ENCODE data around the gene SULT1C3.

The SULT1C3 gene

DNA sequence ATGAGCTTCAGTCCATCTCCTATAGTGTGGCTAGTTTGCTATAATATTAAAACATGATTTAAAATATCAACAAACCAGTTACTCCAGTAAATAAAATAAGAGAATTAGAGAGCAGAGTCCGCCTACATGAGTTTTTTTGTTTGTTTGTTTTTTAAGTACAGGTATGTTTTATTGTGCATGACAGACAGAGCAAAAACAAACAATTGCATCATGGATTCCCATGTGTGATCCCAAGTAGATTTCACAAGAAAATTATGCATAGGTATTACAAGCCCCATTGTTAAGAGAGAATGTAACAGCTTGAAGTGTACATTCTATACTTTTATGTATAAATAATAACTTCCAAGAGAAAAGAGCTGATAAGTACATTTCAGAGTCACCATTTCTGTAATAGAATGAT, 21.0 kb downstream of the SULT1C3 start:
- H3K9me3 ChIP-seq (ENCODE audit: low read depth, low read length) = no peaks in the 10 kb centered on the region
- TF ChIP-seq POLR2AphosphoS5 (IDR thresholded peaks at IDR 0.05; ENCODE audit: borderline replicate concordance, low read depth, low read length) (no peak), EZH2 (IDR thresholded peaks at IDR 0.05) (no peak), FOXP2 (optimal IDR thresholded peaks at IDR 0.05; ENCODE audit: control extremely low read depth, extremely low read length, insufficient read depth) (no peak)
- no peak overlapping the region for H3K27ac ChIP-seq
- H3K9ac ChIP-seq (ENCODE audit: insufficient read length) = no peak overlapping the region
- DNase-seq (ENCODE audit: low read depth, low spot score) = no peak
- no peak overlapping the region for H3K4me3 ChIP-seq
- no peaks in the 10 kb centered on the region for H3K36me3 ChIP-seq (ENCODE audit: insufficient read depth, low read length)

DNA sequence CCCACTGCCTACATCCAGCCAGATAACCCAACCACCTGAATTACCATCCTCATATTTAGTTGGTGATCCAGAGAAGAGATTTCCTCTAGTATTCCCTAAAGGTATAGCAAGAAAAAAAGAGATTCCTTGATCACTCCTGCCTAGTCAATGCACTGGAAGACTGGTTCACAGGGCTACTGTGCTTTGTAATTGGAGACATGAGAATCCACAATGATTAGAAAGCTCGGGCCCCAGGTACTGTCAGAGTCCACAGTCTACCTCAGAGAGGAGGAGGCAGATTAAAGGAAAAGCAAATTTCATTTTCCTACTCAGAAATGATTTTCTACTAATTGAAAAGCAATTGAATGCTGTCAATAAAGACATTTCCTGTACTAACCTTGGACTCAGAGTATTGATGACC, 22.3 kb downstream of the SULT1C3 start:
- Histone ChIP-seq H3K36me3 (ENCODE audit: insufficient read depth, low read length) (no peaks in the 10 kb centered on the region), H3K27ac (no peak overlapping the region), H3K9me3 (ENCODE audit: low read depth, low read length) (no peaks in the 10 kb centered on the region), H3K4me3 (no peak overlapping the region), H3K9ac (ENCODE audit: insufficient read length) (no peak overlapping the region)
- DNase-seq (ENCODE audit: low read depth, low spot score) = no peak
- TF ChIP-seq POLR2AphosphoS5 (IDR thresholded peaks at IDR 0.05; ENCODE audit: borderline replicate concordance, low read depth, low read length) = no peak
- no peak for TF ChIP-seq EZH2 (IDR thresholded peaks at IDR 0.05)
- no peak for TF ChIP-seq FOXP2 (optimal IDR thresholded peaks at IDR 0.05; ENCODE audit: control extremely low read depth, extremely low read length, insufficient read depth)

DNA sequence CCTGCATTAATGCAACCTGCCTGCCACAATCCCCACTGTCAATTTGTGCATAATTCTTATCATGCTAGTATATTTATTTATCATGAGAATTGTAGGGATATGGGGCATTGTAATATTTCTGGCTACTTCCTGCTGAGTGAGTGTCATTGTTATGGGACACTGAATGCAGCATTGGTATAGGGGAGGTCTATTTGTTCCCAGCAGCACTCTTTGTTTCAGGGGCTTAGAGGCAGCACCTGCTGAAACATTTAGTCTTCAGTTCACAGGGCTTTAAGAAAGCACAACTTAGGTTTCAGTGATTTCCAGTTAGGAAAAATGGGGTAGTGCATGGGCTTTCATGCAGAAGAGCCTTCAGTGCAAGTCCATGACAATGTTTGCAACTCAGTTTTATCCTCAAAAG, 23.6 kb downstream of the SULT1C3 start:
- no peak for DNase-seq (ENCODE audit: low read depth, low spot score)
- Histone ChIP-seq H3K9ac (ENCODE audit: insufficient read length) (no peak overlapping the region), H3K36me3 (ENCODE audit: insufficient read depth, low read length) (no peaks in the 10 kb centered on the region), H3K27ac (no peak overlapping the region), H3K4me3 (no peak overlapping the region), H3K9me3 (ENCODE audit: low read depth, low read length) (no peaks in the 10 kb centered on the region)
- no peak for TF ChIP-seq EZH2 (IDR thresholded peaks at IDR 0.05)
- no peak for TF ChIP-seq POLR2AphosphoS5 (IDR thresholded peaks at IDR 0.05; ENCODE audit: borderline replicate concordance, low read depth, low read length)
- no peak for TF ChIP-seq FOXP2 (optimal IDR thresholded peaks at IDR 0.05; ENCODE audit: control extremely low read depth, extremely low read length, insufficient read depth)

DNA sequence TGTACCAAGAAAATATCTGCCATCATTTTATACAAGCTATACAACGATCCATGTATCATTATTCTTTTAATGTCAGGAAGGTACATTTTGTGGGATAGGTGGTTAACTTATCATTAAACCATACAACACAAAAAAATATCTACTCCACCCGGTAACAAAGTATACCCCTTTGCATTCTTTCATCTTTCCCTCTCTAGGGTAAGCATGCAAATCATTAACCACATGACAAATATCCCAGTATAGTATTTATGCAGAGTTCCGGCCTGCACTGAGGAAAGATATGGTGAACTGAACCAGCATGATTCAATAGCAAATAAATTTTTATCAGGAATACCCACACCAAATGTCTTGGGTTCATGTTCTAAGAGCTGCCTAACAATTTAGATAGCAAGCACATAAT, 26.4 kb downstream of the SULT1C3 start:
- no peak overlapping the region for H3K27ac ChIP-seq
- H3K9me3 ChIP-seq (ENCODE audit: low read depth, low read length) = no peaks in the 10 kb centered on the region
- TF ChIP-seq FOXP2 (optimal IDR thresholded peaks at IDR 0.05; ENCODE audit: control extremely low read depth, extremely low read length, insufficient read depth) (no peak), EZH2 (IDR thresholded peaks at IDR 0.05) (no peak), POLR2AphosphoS5 (IDR thresholded peaks at IDR 0.05; ENCODE audit: borderline replicate concordance, low read depth, low read length) (no peak)
- H3K4me3 ChIP-seq = no peak overlapping the region
- no peaks in the 10 kb centered on the region for H3K36me3 ChIP-seq (ENCODE audit: insufficient read depth, low read length)
- H3K9ac ChIP-seq (ENCODE audit: insufficient read length) = no peak overlapping the region
- no peak for DNase-seq (ENCODE audit: low read depth, low spot score)

DNA sequence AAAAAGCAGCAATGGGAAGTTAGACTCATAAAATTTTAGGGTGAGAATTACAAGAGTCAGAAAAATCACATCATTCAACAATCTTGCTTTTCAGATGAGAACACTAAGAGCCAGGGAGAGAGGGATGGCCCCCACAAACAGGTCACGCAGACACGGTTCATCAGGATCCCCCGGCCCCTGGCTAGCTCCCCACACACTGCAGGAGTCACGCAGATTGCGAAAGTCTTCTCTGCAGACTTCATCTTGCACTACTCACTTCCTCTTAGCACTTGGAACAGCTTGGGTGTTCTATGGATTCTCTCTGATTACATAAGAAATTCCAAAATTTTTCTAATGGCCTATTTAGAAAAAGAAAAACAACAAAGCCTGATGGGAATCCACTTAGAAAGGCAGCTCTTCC, 27.3 kb downstream of the SULT1C3 start:
- no peak overlapping the region for H3K27ac ChIP-seq
- no peak for DNase-seq (ENCODE audit: low read depth, low spot score)
- no peaks in the 10 kb centered on the region for H3K9me3 ChIP-seq (ENCODE audit: low read depth, low read length)
- H3K36me3 ChIP-seq (ENCODE audit: insufficient read depth, low read length) = no peaks in the 10 kb centered on the region
- TF ChIP-seq POLR2AphosphoS5 (IDR thresholded peaks at IDR 0.05; ENCODE audit: borderline replicate concordance, low read depth, low read length) (no peak), FOXP2 (optimal IDR thresholded peaks at IDR 0.05; ENCODE audit: control extremely low read depth, extremely low read length, insufficient read depth) (no peak), EZH2 (IDR thresholded peaks at IDR 0.05) (no peak)
- H3K4me3 ChIP-seq = no peak overlapping the region
- no peak overlapping the region for H3K9ac ChIP-seq (ENCODE audit: insufficient read length)

DNA sequence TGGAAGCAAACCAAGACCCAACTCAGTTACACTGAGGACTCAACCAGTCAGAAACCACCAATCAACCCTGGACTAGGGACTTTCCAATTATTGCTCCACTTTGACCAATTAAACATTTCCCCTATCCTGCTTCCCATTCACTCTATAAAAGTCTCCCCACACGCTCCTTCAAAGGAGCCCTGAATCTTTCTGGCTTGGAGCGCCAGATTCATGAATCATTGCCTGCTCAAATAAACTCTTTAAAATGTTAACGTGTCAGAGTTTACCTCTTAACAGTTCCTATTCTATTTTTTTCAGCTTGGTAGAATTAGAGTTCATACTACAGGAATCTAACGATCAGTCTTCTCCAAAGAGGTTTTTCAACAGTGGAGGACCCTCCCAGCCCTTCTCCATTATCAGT, 28.2 kb downstream of the SULT1C3 start:
- no peak overlapping the region for H3K4me3 ChIP-seq
- no peaks in the 10 kb centered on the region for H3K36me3 ChIP-seq (ENCODE audit: insufficient read depth, low read length)
- no peak overlapping the region for H3K27ac ChIP-seq
- H3K9me3 ChIP-seq (ENCODE audit: low read depth, low read length) = no peaks in the 10 kb centered on the region
- TF ChIP-seq FOXP2 (optimal IDR thresholded peaks at IDR 0.05; ENCODE audit: control extremely low read depth, extremely low read length, insufficient read depth) = no peak
- DNase-seq (ENCODE audit: low read depth, low spot score) = no peak
- H3K9ac ChIP-seq (ENCODE audit: insufficient read length) = no peak overlapping the region

DNA sequence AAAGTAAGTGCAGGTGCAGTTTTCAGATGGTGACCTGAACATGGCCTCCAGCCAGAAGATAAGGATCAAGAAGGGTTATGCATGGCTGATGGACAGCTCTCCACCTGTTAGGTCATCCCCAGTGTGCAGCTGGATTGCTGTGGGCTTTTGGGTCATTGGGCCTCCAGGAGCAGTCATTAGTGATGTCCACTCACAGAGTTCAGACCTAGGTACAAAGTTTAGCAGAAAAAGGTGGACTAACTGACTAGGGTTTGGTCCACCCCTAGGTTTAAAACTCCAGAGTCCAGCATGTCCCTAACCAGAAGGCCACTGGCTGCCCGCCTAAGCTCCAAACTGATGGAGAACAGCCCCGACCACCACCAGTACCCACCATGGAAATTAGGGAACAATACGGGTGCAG, 30.6 kb downstream of the SULT1C3 start:
- TF ChIP-seq EZH2 (IDR thresholded peaks at IDR 0.05) (no peak), POLR2AphosphoS5 (IDR thresholded peaks at IDR 0.05; ENCODE audit: borderline replicate concordance, low read depth, low read length) (no peak), FOXP2 (optimal IDR thresholded peaks at IDR 0.05; ENCODE audit: control extremely low read depth, extremely low read length, insufficient read depth) (no peak)
- Histone ChIP-seq H3K27ac (no peak overlapping the region), H3K9ac (ENCODE audit: insufficient read length) (no peak overlapping the region), H3K4me3 (no peak overlapping the region), H3K36me3 (ENCODE audit: insufficient read depth, low read length) (no peaks in the 10 kb centered on the region), H3K9me3 (ENCODE audit: low read depth, low read length) (no peaks in the 10 kb centered on the region)
- no peak for DNase-seq (ENCODE audit: low read depth, low spot score)

DNA sequence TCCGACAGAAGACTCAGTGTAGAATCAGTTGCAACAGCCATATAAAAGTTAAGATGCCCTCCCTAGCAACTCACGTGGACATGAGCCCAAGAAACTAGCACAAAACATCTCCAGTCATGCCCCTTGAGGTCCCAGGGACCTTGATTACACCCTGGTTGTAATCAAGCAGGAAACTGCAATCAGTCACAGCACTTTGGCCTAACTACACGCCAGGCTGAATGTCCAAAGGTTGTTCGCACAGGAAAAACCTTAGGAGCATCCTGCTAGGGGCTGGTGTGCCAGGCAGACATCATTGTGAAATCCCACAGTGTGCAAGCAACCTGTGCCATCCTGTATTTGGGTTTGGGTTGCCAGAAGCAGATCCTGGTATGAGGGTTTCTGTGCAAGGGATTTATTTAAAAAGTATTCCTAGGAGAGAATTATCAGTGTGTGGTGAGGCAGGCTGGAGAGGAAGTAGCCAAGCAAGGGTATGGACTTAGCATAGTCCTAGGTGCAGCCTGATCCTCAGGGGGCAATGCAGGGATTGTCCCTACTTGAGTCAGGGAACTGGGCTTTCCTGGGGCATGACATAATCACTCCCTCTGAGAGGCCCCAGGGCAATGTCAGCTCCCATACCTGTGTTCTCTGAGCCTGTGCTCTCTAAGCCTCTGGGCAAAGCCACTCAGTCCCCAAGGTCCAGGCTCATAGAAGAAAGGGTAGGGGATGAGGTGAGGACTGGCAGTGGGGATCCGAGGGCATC, 31.2 kb downstream of the SULT1C3 start:
- DNase-seq (ENCODE audit: low read depth, low spot score) = no peak
- Histone ChIP-seq H3K27ac (no peak overlapping the region), H3K36me3 (ENCODE audit: insufficient read depth, low read length) (no peaks in the 10 kb centered on the region)

More for the DNA sequence above, 31.2 kb downstream of the SULT1C3 start:
- no peak overlapping the region for H3K9ac ChIP-seq (ENCODE audit: insufficient read length)
- no peak overlapping the region for H3K4me3 ChIP-seq
- H3K9me3 ChIP-seq (ENCODE audit: low read depth, low read length) = no peaks in the 10 kb centered on the region
- TF ChIP-seq FOXP2 (optimal IDR thresholded peaks at IDR 0.05; ENCODE audit: control extremely low read depth, extremely low read length, insufficient read depth) (no peak), EZH2 (IDR thresholded peaks at IDR 0.05) (no peak), POLR2AphosphoS5 (IDR thresholded peaks at IDR 0.05; ENCODE audit: borderline replicate concordance, low read depth, low read length) (no peak)
